ENCODE measurements around the gene ASTL.

- TF ChIP-seq PRDM2 (tag by site-specific recombination; IDR thresholded peaks at IDR 0.05; ENCODE audit: borderline replicate concordance) (no peak), ZNF623 (tag by site-specific recombination; IDR thresholded peaks at IDR 0.05) (no peak), ZNF114 (tag by site-specific recombination; IDR thresholded peaks at IDR 0.05) (no peak), PRDM1 (tag by site-specific recombination; IDR thresholded peaks at IDR 0.05) (no peak), CTCF (tag by site-specific recombination; IDR thresholded peaks at IDR 0.05) (no peak)
These were observed 15.0 kb upstream of the ASTL start for GRCh38 chr2:96153291-96153713.

All from HEK293 (cell line).